Left lung (tissue), 10 donors: ENCODE measurements around the gene ALKBH3. TPM values are rescaled to one million over a fixed set of nuclear protein-coding genes. Genes with fewer than 3 reads are reported as not detected.

Experiments
- ATAC-seq: fragments of 200-7000 bp; cut with Tn5 transposase; one replicate; pipeline ENCODE4 v1.9.1; 2020; ENCODE audit warnings: moderate library complexity
- DNase-seq, 4 donors: peaks; one replicate each; pipeline ENCODE4 v3.0.0-alpha.2; 2013 to 2020
- H3K27ac ChIP-seq, 2 donors: fragments of 200-600 bp; sonication (generic) in 1 of 2; one replicate each; pipeline versions ENCODE4 v1.5.0 to v1.8.0; 2020 to 2021
- H3K27me3 ChIP-seq, 2 donors: fragments of 200-600 bp; sonication (generic) in 1 of 2; one replicate each; pipeline versions ENCODE4 v1.5.0 to v1.8.0; 2020 to 2021
- H3K36me3 ChIP-seq, 2 donors: fragments of 200-600 bp; sonication (generic) in 1 of 2; one replicate each; pipeline versions ENCODE4 v1.5.0 to v1.8.0; 2020 to 2021
- H3K4me1 ChIP-seq, 2 donors: fragments of 200-600 bp; one replicate each; pipeline ENCODE4 v1.8.0; 2021
- H3K4me3 ChIP-seq, 2 donors: fragments of 200-600 bp; sonication (generic) in 1 of 2; one replicate each; pipeline versions ENCODE4 v1.5.0 to v1.8.0; 2020 to 2021; ENCODE audit warnings: mild to moderate bottlenecking in 1 of 2
- H3K9me3 ChIP-seq, 2 donors: fragments of 200-600 bp; sonication (generic) in 1 of 2; one replicate each; pipeline versions ENCODE4 v1.5.0 to v1.8.0; 2020 to 2021
- intact Hi-C, 2 donors: fragments of 100-400 bp; cut with DNase I; formaldehyde crosslinking; loops; one replicate each; pipeline versions ENCODE4 v1.11.2 to v1.14.2; 2022
- polyA plus RNA-seq, 6 donors: library from polyadenylated mRNA; unstranded; fragments of 120-200 nt; gene quantifications; one replicate each; pipeline ENCODE4 v1.2.1, GENCODE V29; 2013; ENCODE audit not compliant: insufficient read length in 6 of 6
- total RNA-seq, 2 donors: library from RNA; stranded (reverse); fragmentation: NEBNext Ultra II Directional; extraction: Animal tissue kit (Norgen Biotek cat#: 25700); gene quantifications; one replicate each; pipeline ENCODE4 v1.2.1, GENCODE V29; 2021
- TF ChIP-seq, protein P1 (sequence below), 2 donors: fragments of 200-600 bp; sonication (generic) in 1 of 2; IDR thresholded peaks; one replicate each; pipeline versions ENCODE4 v1.5.0 to v1.8.0; 2021; ENCODE audit warnings: antibody characterized with exemption in 2 of 2
- donor health status: DM: no; HTN: yes; CAD: no.
- donor health status: DM: no; HTN: no; CAD: no.

Gene ALKBH3
- total and polyA plus RNA-seq, 8 donors = 28.8 to 43.3 (median 40.1) TPM

DNA sequence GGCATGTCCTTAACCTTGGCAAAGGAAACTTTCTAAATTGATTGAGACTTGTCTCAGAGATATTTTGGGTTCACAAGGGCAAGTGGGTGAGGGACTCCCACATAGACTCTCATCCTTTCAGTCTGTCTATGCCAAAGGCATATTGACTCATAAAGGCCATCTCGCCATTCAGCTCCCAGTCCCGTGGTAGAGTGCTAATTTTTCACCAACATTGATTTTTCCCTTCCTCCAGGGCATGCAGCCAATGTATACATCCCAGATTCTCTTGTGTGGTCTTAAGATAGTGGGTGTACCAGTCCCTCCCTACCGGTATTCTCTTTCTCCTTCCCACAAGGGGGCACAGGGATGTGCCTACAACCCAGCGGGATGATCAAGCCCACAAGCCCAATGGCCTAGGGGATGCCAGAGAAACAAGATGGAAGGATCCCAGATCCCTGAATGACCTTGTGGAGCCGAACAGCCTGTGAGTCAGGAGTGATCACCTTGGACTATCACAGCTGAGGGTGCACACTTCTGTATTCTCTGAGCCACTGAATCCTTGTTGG is 69.8 kb downstream of the ALKBH3 start:
- H3K27ac ChIP-seq = no peak overlapping the region
- TF ChIP-seq, protein P1, sequence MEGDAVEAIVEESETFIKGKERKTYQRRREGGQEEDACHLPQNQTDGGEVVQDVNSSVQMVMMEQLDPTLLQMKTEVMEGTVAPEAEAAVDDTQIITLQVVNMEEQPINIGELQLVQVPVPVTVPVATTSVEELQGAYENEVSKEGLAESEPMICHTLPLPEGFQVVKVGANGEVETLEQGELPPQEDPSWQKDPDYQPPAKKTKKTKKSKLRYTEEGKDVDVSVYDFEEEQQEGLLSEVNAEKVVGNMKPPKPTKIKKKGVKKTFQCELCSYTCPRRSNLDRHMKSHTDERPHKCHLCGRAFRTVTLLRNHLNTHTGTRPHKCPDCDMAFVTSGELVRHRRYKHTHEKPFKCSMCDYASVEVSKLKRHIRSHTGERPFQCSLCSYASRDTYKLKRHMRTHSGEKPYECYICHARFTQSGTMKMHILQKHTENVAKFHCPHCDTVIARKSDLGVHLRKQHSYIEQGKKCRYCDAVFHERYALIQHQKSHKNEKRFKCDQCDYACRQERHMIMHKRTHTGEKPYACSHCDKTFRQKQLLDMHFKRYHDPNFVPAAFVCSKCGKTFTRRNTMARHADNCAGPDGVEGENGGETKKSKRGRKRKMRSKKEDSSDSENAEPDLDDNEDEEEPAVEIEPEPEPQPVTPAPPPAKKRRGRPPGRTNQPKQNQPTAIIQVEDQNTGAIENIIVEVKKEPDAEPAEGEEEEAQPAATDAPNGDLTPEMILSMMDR (IDR thresholded peaks at IDR 0.05) = no peak
- intact Hi-C loops = no loop called here

GRCh38 chr11:43951231-43951630 is 70.6 kb downstream of the ALKBH3 start:
- TF ChIP-seq, protein P1 (IDR thresholded peaks at IDR 0.05) = no peak
- Histone ChIP-seq H3K27ac (no peak overlapping the region), H3K9me3 (no peaks in the 10 kb centered on the region), H3K27me3 (no peaks in the 10 kb centered on the region), H3K4me3 (no peak overlapping the region), H3K36me3 (no peaks in the 10 kb centered on the region), H3K4me1 (no peaks in the 10 kb centered on the region)
- intact Hi-C loops = no loop called here
- no peak for DNase-seq
- no peak for ATAC-seq

More for the DNA sequence above, 69.8 kb downstream of the ALKBH3 start:
- H3K4me3 ChIP-seq = no peak overlapping the region
- ATAC-seq (no peak), DNase-seq (no peak)
- H3K36me3 ChIP-seq = no peaks in the 10 kb centered on the region
- H3K4me1 ChIP-seq = peaks cover 0 to 4% of the 10 kb centered on the region in 2 donors
- H3K27me3 ChIP-seq = peaks cover 0 to 5% of the 10 kb centered on the region in 2 donors
- no peaks in the 10 kb centered on the region for H3K9me3 ChIP-seq

DNA sequence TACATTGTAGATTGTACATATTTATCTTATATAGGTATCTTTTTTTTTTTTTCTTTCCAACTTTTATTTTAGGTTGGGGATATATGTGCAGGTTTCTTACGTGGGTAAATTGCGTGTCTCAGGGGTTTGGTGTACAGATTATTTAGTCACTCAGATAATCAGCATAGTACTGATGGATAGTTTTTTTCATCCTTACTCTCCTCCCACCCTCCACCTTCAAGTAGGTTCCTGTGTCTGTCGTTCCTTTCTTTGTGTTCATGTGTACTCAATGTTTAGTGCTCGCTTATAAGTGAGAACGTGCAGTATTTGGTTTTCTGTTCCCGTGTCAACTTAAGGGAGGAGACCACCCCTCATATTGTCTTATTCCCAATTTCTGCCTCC is 71.4 kb downstream of the ALKBH3 start:
- Histone ChIP-seq H3K27ac (no peak overlapping the region), H3K4me1 (no peaks in the 10 kb centered on the region), H3K9me3 (no peaks in the 10 kb centered on the region), H3K4me3 (no peak overlapping the region), H3K27me3 (no peaks in the 10 kb centered on the region), H3K36me3 (no peaks in the 10 kb centered on the region)
- intact Hi-C loops = no loop called here
- ATAC-seq (no peak), DNase-seq (no peak)
- TF ChIP-seq, protein P1 (IDR thresholded peaks at IDR 0.05) = no peak

GRCh38 chr11:43952401-43953342 is 72.0 kb downstream of the ALKBH3 start:
- ATAC-seq (no peak), DNase-seq (no peak)
- TF ChIP-seq, protein P1 (IDR thresholded peaks at IDR 0.05) = no peak
- Histone ChIP-seq H3K4me1 (no peaks in the 10 kb centered on the region), H3K27me3 (no peaks in the 10 kb centered on the region), H3K9me3 (no peaks in the 10 kb centered on the region), H3K4me3 (no peak overlapping the region), H3K36me3 (no peaks in the 10 kb centered on the region), H3K27ac (no peak overlapping the region)
- intact Hi-C loops = no loop called here

DNA sequence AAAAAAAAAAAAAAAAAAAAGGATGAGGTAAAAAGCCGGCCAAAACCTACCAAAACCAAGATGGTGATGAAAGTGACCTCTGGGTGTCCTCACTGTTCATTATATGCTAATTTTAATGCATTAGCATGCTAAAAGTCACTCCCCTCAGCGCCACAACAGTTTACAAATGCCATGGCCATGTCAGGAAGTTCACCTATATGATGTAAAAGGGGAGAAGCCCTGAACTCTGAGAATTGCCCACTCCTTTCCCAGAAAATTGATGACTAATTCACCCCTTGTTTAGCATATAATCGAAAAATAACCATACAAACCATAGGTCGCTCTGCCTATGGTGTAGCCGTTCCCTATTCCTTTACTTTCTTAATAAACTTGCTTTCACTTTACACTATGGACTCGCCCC is 72.9 kb downstream of the ALKBH3 start:
- DNase-seq (no peak), ATAC-seq (no peak)
- Histone ChIP-seq H3K27me3 (no peaks in the 10 kb centered on the region), H3K4me3 (no peak overlapping the region), H3K36me3 (no peaks in the 10 kb centered on the region), H3K9me3 (peaks cover 0 to 4% of the 10 kb centered on the region in 2 donors), H3K4me1 (no peaks in the 10 kb centered on the region), H3K27ac (no peak overlapping the region)
- intact Hi-C loops = no loop called here
- TF ChIP-seq, protein P1 (IDR thresholded peaks at IDR 0.05) = no peak
